Naive thymus-derived CD4-positive, alpha-beta T cell (primary cell): ENCODE measurements around the gene BPIFA1. TPM values are rescaled to one million over a fixed set of nuclear protein-coding genes. Genes with fewer than 3 reads are reported as not detected.

ENCODE experiments used
- ATAC-seq: fragments of 150-1000 bp; cut with Tn5 transposase; 2 replicates; pipeline ENCODE4 v1.10.0; 2021; ENCODE audit warnings: mild to moderate bottlenecking, moderate library complexity
- CTCF ChIA-PET: fragments of 350-600 bp; sonication (Branson Sonifier 250); formaldehyde crosslinking; loops from one replicate; lab custom pipeline; 2021; ENCODE audit warnings: antibody characterized with exemption; lab: Charles Lee
- POLR2A ChIA-PET: fragments of 350-600 bp; sonication (Branson Sonifier 250); formaldehyde crosslinking; loops from one replicate; lab custom pipeline; 2021; ENCODE audit warnings: antibody characterized with exemption, inconsistent platforms; lab: Charles Lee
- DNase-seq, 9 donors: peaks; one replicate each; pipeline versions ENCODE4 v3.0.0 to v3.0.0-alpha.2; 2020 to 2022; ENCODE audit warnings: mixed read lengths in 1 of 9
- H3K27ac ChIP-seq: one replicate; pipeline ENCODE4 v1.7.0; 2013; ENCODE audit warnings: mild to moderate bottlenecking, low read depth, low read length, moderate library complexity
- H3K27me3 ChIP-seq, 2 donors: one replicate each; pipeline ENCODE4 v1.7.0; 2013; ENCODE audit warnings: low read length in 2 of 2, mild to moderate bottlenecking in 2 of 2, moderate library complexity in 2 of 2; ENCODE audit not compliant: control insufficient read depth in 2 of 2, insufficient read depth in 2 of 2
- H3K36me3 ChIP-seq, 3 experiments: 1 replicate in 2 of 3; 2 replicates in 1 of 3; pipeline ENCODE4 v1.7.0; 2013; ENCODE audit warnings: low read length in 3 of 3, mild to moderate bottlenecking in 3 of 3, moderate library complexity in 1 of 3; ENCODE audit not compliant: insufficient read depth in 3 of 3, control insufficient read depth in 2 of 3
- H3K4me1 ChIP-seq, 2 donors: one replicate each; pipeline ENCODE4 v1.7.0; 2013; ENCODE audit warnings: low read length in 2 of 2, mild to moderate bottlenecking in 2 of 2, moderate library complexity in 1 of 2; ENCODE audit not compliant: control insufficient read depth in 2 of 2, insufficient read depth in 2 of 2
- H3K4me3 ChIP-seq: 2 replicates; pipeline ENCODE4 v1.7.0; 2013; ENCODE audit warnings: mild to moderate bottlenecking, low read length
- H3K9me3 ChIP-seq, 3 experiments: 1 replicate in 2 of 3; 2 replicates in 1 of 3; pipeline ENCODE4 v1.7.0; 2013; ENCODE audit warnings: low read length in 3 of 3; ENCODE audit not compliant: control insufficient read depth in 2 of 3
- H3K27ac Mint-ChIP-seq, 9 donors: one replicate each; pipeline ENCODE4 v1.8.0; 2020 to 2022; ENCODE audit warnings: mixed read lengths in 9 of 9, mild to moderate bottlenecking in 8 of 9, moderate library complexity in 5 of 9, inconsistent platforms in 2 of 9
- H3K27me3 Mint-ChIP-seq, 5 donors: one replicate each; pipeline ENCODE4 v1.8.0; 2021 to 2022; ENCODE audit warnings: mixed read lengths in 5 of 5, mild to moderate bottlenecking in 1 of 5
- H3K36me3 Mint-ChIP-seq, 5 donors: one replicate each; pipeline ENCODE4 v1.8.0; 2020 to 2022; ENCODE audit warnings: mixed read lengths in 5 of 5, mild to moderate bottlenecking in 3 of 5, inconsistent platforms in 1 of 5
- H3K4me1 Mint-ChIP-seq, 7 donors: one replicate each; pipeline ENCODE4 v1.8.0; 2020 to 2022; ENCODE audit warnings: mixed read lengths in 7 of 7, mild to moderate bottlenecking in 3 of 7, inconsistent platforms in 1 of 7
- H3K4me3 Mint-ChIP-seq, 10 donors: one replicate each; pipeline ENCODE4 v1.8.0; 2020 to 2022; ENCODE audit warnings: mild to moderate bottlenecking in 10 of 10, mixed read lengths in 10 of 10, moderate library complexity in 6 of 10, inconsistent platforms in 2 of 10
- H3K9me3 Mint-ChIP-seq, 11 donors: one replicate each; pipeline ENCODE4 v1.8.0; 2020 to 2022; ENCODE audit warnings: mixed read lengths in 11 of 11, mild to moderate bottlenecking in 4 of 11, inconsistent platforms in 1 of 11, moderate library complexity in 1 of 11
- intact Hi-C, 2 donors: fragments of 100-400 bp; cut with micrococcal nuclease; formaldehyde crosslinking; loops; one replicate each; pipeline ENCODE4 v1.15.1; 2023
- polyA plus RNA-seq, 2 donors: library from polyadenylated mRNA; unstranded; fragments of 300-500 nt; fragmentation: Illumina TruSeq; gene quantifications; one replicate each; pipeline ENCODE4 v1.2.3, GENCODE V29; 2021
- total RNA-seq, 6 experiments: library from RNA in 5 of 6; stranded (reverse) in 5 of 6; gene quantifications; 1 replicate in 5 of 6; 2 replicates in 1 of 6; pipeline ENCODE4 v1.2.3 and lab custom pipeline; 2021 to 2026

BPIFA1 gene
- total and polyA plus RNA-seq, 7 experiments from 2014 or later, result not detected

GRCh38 chr20:33246077-33246476, 10.3 kb downstream of the BPIFA1 start:
- Mint-ChIP-seq H3K36me3 (no peaks in the 10 kb centered on the region), H3K27me3 (peaks cover 0 to 7% (median 0%) of the 10 kb centered on the region in 5 donors), H3K4me1 (no peaks in the 10 kb centered on the region), H3K4me3 (no peak overlapping the region), H3K9me3 (peaks cover 0 to 3% (median 0%) of the 10 kb centered on the region in 11 donors), H3K27ac (no peak overlapping the region)
- Histone ChIP-seq H3K36me3 (no peaks in the 10 kb centered on the region), H3K9me3 (no peaks in the 10 kb centered on the region), H3K4me3 (no peak overlapping the region), H3K27ac (no peak overlapping the region), H3K4me1 (no peaks in the 10 kb centered on the region), H3K27me3 (no peaks in the 10 kb centered on the region)
- CTCF ChIA-PET, result no interaction called here
- POLR2A ChIA-PET, result no interaction called here
- ATAC-seq (no peak), DNase-seq (no peak)
- intact Hi-C loops, result no loop called here

GRCh38 chr20:33249456-33249855, 13.7 kb downstream of the BPIFA1 start:
- no peaks in the 10 kb centered on the region for H3K4me1 ChIP-seq
- H3K4me3 Mint-ChIP-seq, result no peak overlapping the region
- H3K36me3 ChIP-seq, result no peaks in the 10 kb centered on the region
- ATAC-seq (no peak), DNase-seq (no peak)
- intact Hi-C loops, result no loop called here
- peaks cover 0 to 7% (median 5%) of the 10 kb centered on the region in 5 donors for H3K27me3 Mint-ChIP-seq
- ChIA-PET CTCF (no interaction called here), POLR2A (no interaction called here)
- peaks cover 0 to 5% (median 0%) of the 10 kb centered on the region in 5 donors for H3K36me3 Mint-ChIP-seq
- H3K4me3 ChIP-seq, result no peak overlapping the region
- no peaks in the 10 kb centered on the region for H3K9me3 ChIP-seq
- H3K27ac ChIP-seq, result no peak overlapping the region
- peaks cover 0 to 1% (median 0%) of the 10 kb centered on the region in 7 donors for H3K4me1 Mint-ChIP-seq
- no peak overlapping the region for H3K27ac Mint-ChIP-seq
- peaks cover 0 to 6% (median 2%) of the 10 kb centered on the region in 11 donors for H3K9me3 Mint-ChIP-seq
- H3K27me3 ChIP-seq, result no peaks in the 10 kb centered on the region

- H3K27ac ChIP-seq, result no peak overlapping the region
- H3K9me3 Mint-ChIP-seq, result peaks cover 0 to 8% (median 3%) of the 10 kb centered on the region in 11 donors
- no peaks in the 10 kb centered on the region for H3K36me3 ChIP-seq
- no peaks in the 10 kb centered on the region for H3K27me3 ChIP-seq
- H3K27me3 Mint-ChIP-seq, result peaks cover 0 to 11% (median 11%) of the 10 kb centered on the region in 5 donors
- H3K27ac Mint-ChIP-seq, result no peak overlapping the region
- ChIA-PET CTCF (no interaction called here), POLR2A (no interaction called here)
- no peaks in the 10 kb centered on the region for H3K9me3 ChIP-seq
- H3K4me1 Mint-ChIP-seq, result peaks cover 0 to 2% (median 0%) of the 10 kb centered on the region in 7 donors
- intact Hi-C loops, result no loop called here
- H3K4me3 Mint-ChIP-seq, result no peak overlapping the region
- ATAC-seq (no peak), DNase-seq (no peak)
- H3K4me3 ChIP-seq, result no peak overlapping the region
- peaks cover 0 to 5% (median 0%) of the 10 kb centered on the region in 5 donors for H3K36me3 Mint-ChIP-seq
- no peaks in the 10 kb centered on the region for H3K4me1 ChIP-seq
Measured at GRCh38 chr20:33250666-33251065, 14.9 kb downstream of the BPIFA1 start.

GRCh38 chr20:33251496-33251895, 15.7 kb downstream of the BPIFA1 start:
- no peak for DNase-seq
- no peak overlapping the region for H3K27ac Mint-ChIP-seq
- no peak overlapping the region for H3K4me3 ChIP-seq
- H3K9me3 Mint-ChIP-seq, result peaks cover 0 to 8% (median 3%) of the 10 kb centered on the region in 11 donors
- no peak overlapping the region for H3K4me3 Mint-ChIP-seq
- peaks cover 0 to 16% (median 11%) of the 10 kb centered on the region in 5 donors for H3K27me3 Mint-ChIP-seq
- no peaks in the 10 kb centered on the region for H3K4me1 ChIP-seq
- no peak overlapping the region for H3K27ac ChIP-seq
- H3K36me3 Mint-ChIP-seq, result peaks cover 0 to 5% (median 0%) of the 10 kb centered on the region in 5 donors
- no peaks in the 10 kb centered on the region for H3K36me3 ChIP-seq
- no peaks in the 10 kb centered on the region for H3K27me3 ChIP-seq
- intact Hi-C loops, result no loop called here
- H3K9me3 ChIP-seq, result no peaks in the 10 kb centered on the region
- CTCF ChIA-PET, result interaction anchor here (0.6 kb wide), 1 partner anchor 11 kb away, joined by 3 read pairs; no protein-coding TSS in a partner anchor
- POLR2A ChIA-PET, result no interaction called here
- ATAC-seq, result no peak
- H3K4me1 Mint-ChIP-seq, result peaks cover 0 to 2% (median 0%) of the 10 kb centered on the region in 7 donors

- peaks cover 0 to 2% (median 0%) of the 10 kb centered on the region in 7 donors for H3K4me1 Mint-ChIP-seq
Measured at GRCh38 chr20:33252460-33252859, 16.7 kb downstream of the BPIFA1 start.

GRCh38 chr20:33255005-33255404, 19.2 kb downstream of the BPIFA1 start:
- H3K4me3 ChIP-seq, result no peak overlapping the region
- intact Hi-C loops, result no loop called here
- CTCF ChIA-PET, result no interaction called here
- ATAC-seq (no peak), DNase-seq (no peak)
- H3K9me3 ChIP-seq, result no peaks in the 10 kb centered on the region
- H3K4me1 ChIP-seq, result no peaks in the 10 kb centered on the region
- Mint-ChIP-seq H3K27ac (no peak overlapping the region), H3K4me1 (peaks cover 0 to 4% (median 0%) of the 10 kb centered on the region in 7 donors), H3K4me3 (no peak overlapping the region), H3K36me3 (peaks cover 0 to 5% (median 0%) of the 10 kb centered on the region in 5 donors), H3K27me3 (peaks cover 0 to 32% (median 11%) of the 10 kb centered on the region in 5 donors), H3K9me3 (peaks cover 0 to 8% (median 2%) of the 10 kb centered on the region in 11 donors)
- no peaks in the 10 kb centered on the region for H3K27me3 ChIP-seq
- POLR2A ChIA-PET, result no interaction called here
- H3K27ac ChIP-seq, result no peak overlapping the region
- H3K36me3 ChIP-seq, result no peaks in the 10 kb centered on the region

More at GRCh38 chr20:33252460-33252859, 16.7 kb downstream of the BPIFA1 start:
- Mint-ChIP-seq H3K27ac (no peak overlapping the region), H3K36me3 (peaks cover 0 to 5% (median 0%) of the 10 kb centered on the region in 5 donors), H3K27me3 (peaks cover 0 to 25% (median 11%) of the 10 kb centered on the region in 5 donors), H3K9me3 (peaks cover 0 to 8% (median 3%) of the 10 kb centered on the region in 11 donors), H3K4me3 (no peak overlapping the region)
- no peak for DNase-seq
- ATAC-seq, result no peak
- Histone ChIP-seq H3K9me3 (no peaks in the 10 kb centered on the region), H3K36me3 (no peaks in the 10 kb centered on the region), H3K4me1 (no peaks in the 10 kb centered on the region), H3K27ac (no peak overlapping the region), H3K4me3 (no peak overlapping the region), H3K27me3 (no peaks in the 10 kb centered on the region)
- intact Hi-C loops, result no loop called here
- ChIA-PET CTCF (no interaction called here), POLR2A (no interaction called here)

- ATAC-seq, result no peak
- intact Hi-C loops, result no loop called here
- Histone ChIP-seq H3K4me3 (no peak overlapping the region), H3K9me3 (peaks cover 0 to 4% (median 0%) of the 10 kb centered on the region in 3 experiments), H3K27me3 (no peaks in the 10 kb centered on the region), H3K27ac (no peak overlapping the region), H3K36me3 (no peaks in the 10 kb centered on the region), H3K4me1 (no peaks in the 10 kb centered on the region)
- peaks cover 0 to 17% (median 3%) of the 10 kb centered on the region in 11 donors for H3K9me3 Mint-ChIP-seq
- peaks cover 6 to 46% (median 25%) of the 10 kb centered on the region in 5 donors for H3K27me3 Mint-ChIP-seq
- no peak for DNase-seq
- ChIA-PET CTCF (no interaction called here), POLR2A (no interaction called here)
- H3K4me1 Mint-ChIP-seq, result peaks cover 0 to 8% (median 0%) of the 10 kb centered on the region in 7 donors
- no peak overlapping the region for H3K4me3 Mint-ChIP-seq
- H3K27ac Mint-ChIP-seq, result no peak overlapping the region
- peaks cover 0 to 5% (median 3%) of the 10 kb centered on the region in 5 donors for H3K36me3 Mint-ChIP-seq
Measured at GRCh38 chr20:33257237-33257636, 21.4 kb downstream of the BPIFA1 start.
